H1 (cell line): ENCODE data around the gene CDC42. TPM values are rescaled to one million over a fixed set of nuclear protein-coding genes. Genes with fewer than 3 reads are reported as not detected.

Experiments used
- ASH2L ChIP-seq: fragments of 200-600, 300-600 bp; sonication (generic); IDR thresholded peaks from one replicate; pipeline ENCODE4 v1.7.1; 2017; ENCODE audit warnings: low read length
- BCL11A ChIP-seq, 2 experiments: IDR thresholded peaks; one replicate each; pipeline ENCODE4 v1.6.1; 2011; ENCODE audit warnings: low read depth in 2 of 2, low read length in 2 of 2, mild to moderate bottlenecking in 2 of 2
- CBX8 ChIP-seq: fragments of 300-800, 300-1000 bp; sonication (generic); IDR thresholded peaks from 2 replicates; pipeline ENCODE4 v1.7.1; 2016; ENCODE audit warnings: low read depth, low read length, borderline replicate concordance
- CHD7 ChIP-seq: fragments of 300-600 bp; sonication (generic); IDR thresholded peaks from 2 replicates; pipeline ENCODE4 v1.7.1; 2012; ENCODE audit warnings: low read length, moderate library complexity, mild to moderate bottlenecking, inconsistent platforms; ENCODE audit not compliant: insufficient replicate concordance
- HDAC6 ChIP-seq: IDR thresholded peaks from one replicate; pipeline ENCODE4 v1.7.1; 2012; ENCODE audit warnings: low read depth, mild to moderate bottlenecking, inconsistent platforms, low read length, moderate library complexity
- RFX5 ChIP-seq: IDR thresholded peaks from 2 replicates; pipeline ENCODE4 v1.6.1; 2011; ENCODE audit warnings: low read depth, low read length, improper control_type of control experiment, borderline replicate concordance
- RNF2 ChIP-seq: fragments of 200-900, 300-1000 bp; sonication (generic); IDR thresholded peaks from 2 replicates; pipeline ENCODE4 v1.7.1; 2016; ENCODE audit warnings: borderline replicate concordance, low read depth, mild to moderate bottlenecking, antibody characterized with exemption, low read length; ENCODE audit not compliant: poor library complexity, severe bottlenecking; ENCODE audit errors: missing control alignments
- TEAD4 ChIP-seq: IDR thresholded peaks from 2 replicates; pipeline ENCODE4 v1.6.1; 2012; ENCODE audit warnings: low read depth, low read length, inconsistent platforms, mixed read lengths
- USF2 ChIP-seq: IDR thresholded peaks from 2 replicates; pipeline ENCODE4 v1.6.1; 2011; ENCODE audit warnings: low read length, improper control_type of control experiment
- polyA plus RNA-seq, 7 experiments: library from polyadenylated mRNA; depleted of rRNA in 3 of 7; stranded (reverse) in 5 of 7; unstranded in 2 of 7; fragments of >200 nt in 5 of 7; fragments of 200-250 nt in 2 of 7; gene quantifications; 1 replicate in 5 of 7; 2 replicates in 1 of 7; 4 replicates in 1 of 7; pipeline versions ENCODE4 v1.2.1 to v1.2.3, GENCODE V29; 2011 to 2013; ENCODE audit warnings: missing spikeins in 2 of 7, mixed read lengths in 2 of 7
- total RNA-seq: library from RNA; stranded (reverse); fragmentation: NEBNext Ultra II Directional; extraction: Animal tissue kit (Norgen Biotek cat#: 25700); gene quantifications from 2 replicates; pipeline ENCODE4 v1.2.1, GENCODE V29; 2021

Gene CDC42
- total and polyA plus RNA-seq, 2 of the 8 experiments (the other 6 are each of a cell fraction or from before 2014, with no cell fraction given): 110 to 179 TPM

- TF ChIP-seq CHD7 (no peak), RNF2 (no peak), TEAD4 (no peak), RFX5 (no peak), HDAC6 (no peak), USF2 (no peak), CBX8 (no peak), BCL11A (IDR thresholded peaks at IDR 0.05; ENCODE audit: low read depth in 2 of 2, low read length in 2 of 2) (no peak), ASH2L (no peak)
Measured at GRCh38 chr1:22096036-22096435, 43.5 kb downstream of the CDC42 start (continued).
